GM18951 (cell line): ENCODE results near the gene SP2.

Experiments used
- POLR2A ChIP-seq: IDR thresholded peaks from 4 replicates; pipeline ENCODE4 v1.6.1; 2011; ENCODE audit warnings: mild to moderate bottlenecking; ENCODE audit not compliant: insufficient read length, insufficient read depth; ENCODE audit errors: extremely low read depth
- in situ Hi-C: fragments of 300-500 bp; cut with MboI; formaldehyde crosslinking; loops from one replicate; pipeline ENCODE4 v1.12.0; 2022; ENCODE audit warnings: low sequenced_read_pairs, mixed read lengths, inconsistent platforms; ENCODE audit not compliant: unreplicated experiment

SP2 gene

DNA sequence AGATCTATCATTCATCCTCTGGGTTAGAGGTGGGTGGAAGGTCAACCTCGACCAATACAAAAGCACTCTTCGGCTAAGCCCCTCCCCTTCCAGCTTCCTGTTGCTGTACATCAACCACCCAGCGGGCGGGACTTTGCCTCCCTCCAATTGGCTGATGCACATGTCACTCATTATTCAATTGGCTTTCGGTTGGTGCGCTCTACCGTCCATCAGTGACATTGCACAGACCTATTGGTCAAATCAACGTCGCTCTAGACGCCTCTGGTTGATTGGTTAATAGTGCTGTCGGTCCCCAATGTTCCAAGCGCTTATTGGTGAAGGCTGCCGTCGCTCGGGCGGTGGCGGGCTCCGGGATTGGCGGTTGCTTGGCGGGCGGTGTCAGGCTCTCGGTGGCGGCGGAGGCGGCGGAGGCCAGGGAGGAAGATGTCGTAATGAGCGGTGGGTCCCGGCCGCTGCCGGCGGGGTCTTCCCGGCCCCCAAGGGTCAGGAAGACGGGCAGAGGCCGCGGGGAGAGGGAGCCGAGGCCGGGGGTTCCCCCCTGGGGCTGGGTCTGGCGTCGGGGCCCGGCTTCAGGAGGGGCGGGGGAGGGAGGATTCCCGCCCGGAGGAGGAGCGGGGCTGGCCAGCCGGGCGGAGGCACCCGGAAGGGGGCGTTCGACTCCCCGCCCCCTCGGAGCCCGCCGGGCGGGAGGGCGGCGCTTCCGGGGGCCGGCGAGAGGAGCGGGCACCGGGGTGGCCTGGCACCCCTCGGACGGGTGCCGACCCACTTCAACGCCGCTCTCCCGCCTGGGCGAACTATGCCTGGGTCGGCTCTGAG lies at the start of gene SP2:
TSS of gene SP2 (plus strand) at position 381 of the 816 bp plus-strand sequence. CDS start at position 432, 51 bp downstream.
- peak; percentile 88 for TF ChIP-seq POLR2A
- in situ Hi-C loops = no loop called here

DNA sequence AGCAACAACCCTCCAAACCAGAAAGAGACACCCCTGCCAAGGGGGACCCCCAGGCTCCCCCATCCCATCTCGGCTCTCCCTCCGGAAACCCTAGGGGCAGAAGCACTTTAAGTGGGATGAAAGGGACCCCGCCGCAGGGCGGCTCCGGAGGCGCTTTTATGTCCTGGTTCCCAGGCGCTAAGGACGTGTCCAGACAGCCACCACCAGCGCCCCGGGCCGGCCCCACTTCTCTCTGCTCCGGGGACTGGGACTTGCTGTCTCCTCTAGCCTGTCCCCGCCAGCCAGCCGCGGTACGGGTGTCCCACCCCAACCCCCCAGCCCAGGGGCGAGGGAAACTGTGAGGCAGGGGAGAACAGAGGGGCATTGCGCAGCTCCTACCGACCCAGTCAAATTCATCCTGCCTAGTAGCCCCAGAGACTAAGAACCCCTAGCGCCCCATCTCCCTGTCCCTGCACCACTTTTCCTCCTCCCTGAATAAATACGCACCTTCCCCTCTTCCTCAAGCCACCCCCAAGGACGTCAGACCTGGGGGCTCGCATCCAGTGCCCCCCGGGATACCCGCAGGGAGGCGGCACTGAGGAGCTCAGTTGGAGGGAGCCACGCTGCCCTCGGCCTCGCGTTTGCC lies 49.2 kb upstream of the SP2 start:
- no peak for TF ChIP-seq POLR2A
- in situ Hi-C loops = no loop called here

DNA sequence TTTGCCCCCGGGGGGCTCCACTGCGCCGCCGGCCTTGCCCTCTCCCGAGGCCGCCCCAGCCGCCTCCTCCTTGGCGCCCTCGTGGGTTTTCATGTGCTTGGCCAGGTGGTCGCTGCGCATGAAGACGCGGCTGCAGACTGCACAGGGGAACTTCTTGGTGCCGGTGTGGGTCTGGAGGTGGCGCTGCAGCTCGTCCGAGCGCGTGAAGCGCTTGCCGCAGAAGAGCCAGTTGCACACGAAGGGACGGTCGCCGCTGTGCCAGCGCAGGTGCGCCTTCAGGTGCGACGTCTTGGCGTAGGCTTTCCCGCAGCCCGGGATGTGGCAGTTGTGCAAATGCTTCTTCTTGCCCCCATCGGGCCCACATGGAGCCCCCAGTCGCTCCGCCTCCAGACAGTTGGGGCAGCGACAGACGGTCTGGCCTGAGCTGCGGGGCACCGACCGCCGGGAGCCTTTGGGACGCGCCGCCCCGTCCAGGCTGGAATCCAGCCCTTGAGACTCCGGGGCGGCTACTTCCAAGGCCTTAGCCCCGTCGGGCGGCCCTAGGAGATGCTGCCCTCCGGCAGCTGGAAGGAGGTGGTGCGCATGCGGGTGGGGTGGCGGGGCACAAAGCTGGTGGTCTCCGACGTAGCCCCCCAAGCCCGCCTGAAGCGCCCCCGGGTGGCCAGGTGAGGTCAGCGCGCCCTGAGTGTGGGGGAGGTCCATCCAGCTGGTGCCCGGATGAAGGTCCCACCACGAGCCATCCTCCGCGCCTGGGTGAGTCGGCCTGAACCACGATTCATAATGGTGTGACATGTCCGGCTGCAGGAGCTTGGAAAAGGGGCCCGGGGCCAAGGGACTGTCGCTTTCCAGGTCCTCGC lies 48.5 kb upstream of the SP2 start:
- in situ Hi-C loops = no loop called here

DNA sequence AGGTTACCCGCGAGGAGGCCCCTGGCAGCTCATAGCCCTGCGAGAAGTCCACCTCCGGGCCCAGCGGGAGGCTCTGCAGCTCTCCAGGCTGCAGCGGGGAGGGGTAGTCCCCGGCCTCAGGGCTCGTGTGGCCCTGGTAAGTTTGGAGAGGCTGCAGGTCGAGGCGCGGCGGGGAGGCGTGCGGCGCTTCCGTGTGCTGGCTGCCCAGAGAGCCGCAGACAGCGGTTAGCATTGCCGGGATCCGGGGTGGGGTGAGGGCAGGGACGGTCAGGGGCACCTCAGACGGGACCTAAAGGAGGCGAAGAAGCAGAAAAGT lies 47.9 kb upstream of the SP2 start:
- TF ChIP-seq POLR2A = no peak
- in situ Hi-C loops = no loop called here

More for the DNA sequence above, 48.5 kb upstream of the SP2 start:
- TF ChIP-seq POLR2A = no peak

DNA sequence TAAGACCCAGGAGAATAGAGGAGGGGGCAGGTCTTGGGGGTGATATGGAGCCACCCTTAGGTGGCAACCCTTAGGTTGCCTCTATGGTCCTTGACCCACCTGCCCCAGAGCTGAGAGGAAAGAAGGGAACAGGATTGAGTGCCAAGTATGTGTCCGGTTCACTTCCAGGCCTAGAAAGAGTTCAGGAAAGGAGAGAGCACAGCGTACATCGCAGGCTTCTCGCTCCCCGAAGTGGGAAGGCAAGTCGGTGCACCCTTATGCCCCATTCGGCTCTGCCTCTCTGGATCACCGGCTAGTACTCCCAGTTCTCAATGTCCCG lies 45.7 kb upstream of the SP2 start:
- TF ChIP-seq POLR2A = no peak
- in situ Hi-C loops = no loop called here

DNA sequence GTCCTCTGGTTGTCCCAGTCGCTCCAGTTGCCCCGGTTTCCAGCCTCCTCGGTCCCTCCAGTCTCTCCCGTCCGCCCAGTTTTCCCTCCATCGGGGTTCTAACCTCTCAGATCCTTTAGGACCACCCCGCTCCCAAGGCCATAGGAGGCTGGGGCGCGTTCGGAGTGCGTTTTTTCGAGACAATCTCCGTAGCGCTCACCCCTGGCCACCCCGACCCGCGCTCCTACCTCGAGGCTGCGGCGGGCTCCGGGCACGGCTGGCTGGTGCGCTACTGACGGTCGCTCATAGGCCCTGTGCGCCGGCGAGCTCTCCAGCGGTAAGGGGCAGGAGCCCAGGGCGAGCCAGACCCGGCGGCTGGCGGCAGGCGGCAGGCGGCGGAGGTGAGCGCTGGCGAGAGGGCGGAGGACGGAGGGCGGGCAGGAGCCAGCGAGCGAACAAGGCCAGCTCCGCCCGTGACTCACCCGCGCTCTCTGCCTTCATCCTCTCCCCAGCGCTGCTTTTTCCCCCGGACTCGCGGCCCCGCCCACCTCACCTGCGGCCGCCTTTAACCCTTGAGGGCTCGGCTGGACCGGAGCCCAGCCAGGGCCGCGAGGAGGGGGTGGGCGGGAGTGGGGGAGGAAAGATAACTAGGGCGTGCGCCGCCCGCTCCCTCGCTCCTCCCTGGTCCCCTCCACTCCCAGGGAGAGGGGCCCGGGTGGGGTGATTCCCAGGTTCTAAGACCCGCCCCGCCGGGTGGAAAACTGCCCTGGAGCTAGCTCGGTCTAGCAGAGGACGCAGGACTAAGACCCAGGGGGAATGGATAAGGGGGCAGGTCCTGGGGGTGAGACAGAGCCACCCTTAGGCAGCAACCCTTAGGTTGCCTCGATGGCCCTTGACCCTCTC lies 45.1 kb upstream of the SP2 start, which contains the start of gene SP6:
TSS of gene SP6 (minus strand) at position 472 of the 882 bp plus-strand sequence. CDS start 2,734 bp downstream, outside the sequence.
- in situ Hi-C loops = no loop called here
- TF ChIP-seq POLR2A = no peak

DNA sequence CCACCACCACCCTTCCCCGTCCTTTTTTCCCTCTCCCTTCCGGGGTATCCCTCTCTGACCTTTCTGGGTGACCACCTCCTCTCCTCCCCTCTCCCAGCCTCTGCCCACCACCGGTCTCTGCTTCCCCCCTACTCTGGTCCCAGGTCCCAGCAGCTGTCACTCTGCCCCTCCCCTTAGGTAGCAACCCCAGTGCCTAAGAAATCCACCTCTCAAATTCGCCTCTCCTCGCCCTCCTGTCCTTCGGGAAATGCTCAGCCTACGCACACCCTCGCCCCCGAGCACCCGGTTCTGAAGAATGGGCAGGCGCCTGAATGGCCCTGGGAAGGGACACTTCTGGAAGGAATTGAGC lies 44.3 kb upstream of the SP2 start:
- in situ Hi-C loops = no loop called here
- no peak for TF ChIP-seq POLR2A

DNA sequence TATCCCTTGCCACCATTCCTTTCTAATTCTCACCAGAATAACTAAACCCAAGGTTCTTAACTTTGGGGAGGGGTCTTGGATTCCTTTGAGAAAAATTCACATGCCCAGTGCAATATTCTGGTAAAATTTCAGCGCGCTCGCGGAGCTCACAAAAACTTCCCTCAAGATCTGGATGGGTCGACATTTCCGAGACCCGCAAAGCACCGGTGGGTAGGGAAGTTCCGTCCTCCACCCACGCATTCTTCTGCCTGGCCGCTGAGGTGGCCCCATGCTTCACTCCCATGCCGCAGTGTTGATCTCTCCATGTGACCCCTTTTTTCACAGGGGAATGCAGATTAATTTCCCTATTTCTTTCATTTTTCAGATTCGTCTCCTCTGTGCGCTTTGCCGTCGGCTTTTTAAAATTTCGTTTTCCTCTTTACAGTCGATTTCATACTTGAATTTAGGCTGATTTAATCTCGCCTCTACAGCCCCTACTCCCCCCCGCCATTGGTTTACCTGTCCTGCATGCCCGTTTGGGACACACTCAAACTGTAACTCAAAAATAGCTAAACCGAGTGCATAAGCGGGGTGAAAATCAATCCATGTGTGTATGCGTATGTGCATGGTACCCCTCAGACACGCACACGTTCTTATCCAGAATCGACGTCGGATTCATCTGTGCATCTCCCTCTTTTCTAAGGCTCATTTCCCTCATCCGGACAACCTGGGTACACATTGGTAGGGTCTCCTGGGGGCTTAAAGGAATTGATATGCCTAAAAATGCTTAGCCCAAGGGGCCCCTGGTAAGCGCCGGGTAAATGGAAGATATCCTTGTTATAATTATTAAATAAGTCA lies 43.7 kb upstream of the SP2 start:
- in situ Hi-C loops = no loop called here
- TF ChIP-seq POLR2A = no peak

DNA sequence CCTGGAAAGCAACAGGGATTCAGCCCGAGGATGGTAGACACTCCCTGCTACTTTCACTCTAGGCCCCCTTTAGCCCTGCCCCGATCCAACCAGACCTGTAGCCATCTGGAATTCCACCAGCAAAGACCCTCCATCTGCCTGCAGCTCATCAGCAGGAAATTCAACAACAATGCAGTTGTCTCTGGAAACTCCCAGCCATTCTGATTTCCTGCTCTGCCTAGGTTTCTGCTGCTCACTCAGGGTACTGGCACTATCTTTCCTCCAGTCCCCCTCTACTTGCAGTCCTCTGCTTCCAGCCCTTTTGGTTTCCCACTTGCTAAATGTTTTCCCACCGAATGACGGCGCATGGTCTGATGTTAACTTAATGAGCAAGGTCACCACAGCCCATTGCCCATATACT lies 42.4 kb upstream of the SP2 start:
- in situ Hi-C loops = no loop called here
- no peak for TF ChIP-seq POLR2A

DNA sequence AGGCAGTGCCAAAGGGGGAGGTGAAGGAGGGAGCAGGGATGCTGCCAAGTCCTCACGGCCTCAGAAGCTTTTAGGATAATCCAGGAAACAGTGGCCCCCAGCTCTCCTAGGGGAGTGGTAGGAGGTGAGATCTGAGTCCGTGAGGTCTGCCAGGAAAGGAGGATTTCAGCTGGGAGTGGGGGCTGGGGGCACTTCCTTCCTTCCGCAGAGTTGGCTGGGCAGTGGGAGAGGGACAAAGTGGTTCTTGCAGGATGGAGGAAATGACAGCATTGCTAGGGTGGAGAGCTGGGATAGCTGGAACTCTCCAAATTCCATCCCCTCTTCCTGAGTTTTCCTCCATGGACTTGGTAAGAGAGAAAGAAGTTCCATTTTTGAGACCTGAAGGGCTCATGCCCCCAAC lies 40.3 kb upstream of the SP2 start:
- no peak for TF ChIP-seq POLR2A

DNA sequence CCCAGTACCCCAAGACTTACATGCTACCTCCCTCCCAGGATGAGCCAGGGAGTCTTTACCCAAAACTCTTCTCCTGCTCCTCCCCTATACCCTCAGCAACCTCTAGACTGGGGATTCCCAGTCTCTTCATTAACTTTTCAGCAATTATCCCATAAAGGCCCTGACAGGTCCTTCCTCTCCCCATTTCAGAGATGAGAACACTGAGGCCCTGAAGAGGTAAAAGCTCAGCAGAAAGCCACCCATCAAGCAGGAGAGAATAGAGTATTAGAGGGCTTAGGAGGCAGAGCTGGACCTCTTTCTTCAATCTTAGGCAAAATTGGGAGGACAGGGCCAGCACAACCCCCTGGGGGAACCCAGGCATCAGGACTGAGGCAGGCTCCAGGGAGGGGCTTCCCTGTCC lies 39.2 kb upstream of the SP2 start:
- in situ Hi-C loops = no loop called here
- TF ChIP-seq POLR2A = no peak

More for the DNA sequence above, 40.3 kb upstream of the SP2 start:
- in situ Hi-C loops = no loop called here

DNA sequence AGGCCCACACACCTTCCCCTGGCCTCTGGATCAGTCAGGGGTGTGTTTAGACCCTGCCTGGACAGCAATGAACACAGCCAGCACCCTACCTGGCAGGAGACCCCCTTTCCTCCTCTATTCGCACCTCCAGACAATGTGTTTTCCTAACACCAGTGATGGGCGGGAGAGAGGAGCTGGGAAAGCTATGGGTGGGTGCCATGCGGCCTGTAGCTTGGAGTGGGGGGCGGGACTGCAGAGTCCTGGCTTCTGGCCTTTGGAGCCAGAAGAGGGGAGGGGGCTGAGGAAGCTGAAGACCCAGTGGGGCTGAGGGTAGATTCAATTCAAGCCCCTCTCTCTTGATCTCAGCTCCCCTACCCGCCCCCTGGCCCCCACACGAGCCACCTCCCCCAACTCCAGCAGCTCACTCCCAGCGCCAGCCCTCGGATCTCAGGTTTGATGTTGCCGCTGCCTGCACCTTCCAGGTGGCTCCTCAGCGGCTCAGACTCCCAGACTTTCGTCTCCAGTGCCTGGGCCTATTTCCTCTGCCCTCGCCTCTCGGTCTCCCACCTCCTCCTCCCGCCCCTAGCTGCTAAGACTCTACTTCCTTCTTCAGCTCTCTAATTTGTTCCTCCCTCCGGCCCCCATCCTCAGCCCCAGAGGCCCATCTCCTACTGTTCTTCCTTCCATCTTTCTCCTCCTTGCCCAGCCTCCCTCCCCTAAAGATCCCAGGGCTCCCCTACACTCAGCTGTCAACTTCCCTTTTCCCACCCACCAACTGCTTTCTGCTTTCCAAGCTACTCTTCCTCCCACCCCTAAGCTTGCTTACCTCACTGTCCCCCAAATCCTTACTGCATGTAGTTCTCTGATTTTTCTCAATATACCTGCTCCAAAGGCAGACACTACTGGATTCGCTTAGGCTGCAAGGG lies 38.2 kb upstream of the SP2 start:
- TF ChIP-seq POLR2A = no peak
- in situ Hi-C loops = no loop called here
